Upper lobe of right lung (tissue), 1 donor: Measurements from ENCODE around the gene ACOT7. TPM values are rescaled to one million over a fixed set of nuclear protein-coding genes. Genes with fewer than 3 reads are reported as not detected.

ENCODE experiments used
- ATAC-seq: fragments of 200-7000 bp; cut with Tn5 transposase; one replicate; pipeline ENCODE4 v1.9.1; 2020; ENCODE audit warnings: mild to moderate bottlenecking, moderate library complexity
- DNase-seq: peaks from one replicate; pipeline ENCODE4 v3.0.0-alpha.2; 2020
- H3K27ac ChIP-seq: fragments of 200-600 bp; one replicate; pipeline ENCODE4 v1.8.0; 2022
- H3K27me3 ChIP-seq: fragments of 200-600 bp; one replicate; pipeline ENCODE4 v1.8.0; 2022; ENCODE audit warnings: mild to moderate bottlenecking
- H3K36me3 ChIP-seq: fragments of 200-600 bp; one replicate; pipeline ENCODE4 v1.8.0; 2022
- H3K4me1 ChIP-seq: fragments of 200-600 bp; one replicate; pipeline ENCODE4 v1.8.0; 2022
- H3K4me3 ChIP-seq: fragments of 200-600 bp; one replicate; pipeline ENCODE4 v1.8.0; 2022; ENCODE audit warnings: mild to moderate bottlenecking
- H3K9me3 ChIP-seq: fragments of 200-600 bp; one replicate; pipeline ENCODE4 v1.8.0; 2022
- CTCF ChIP-seq: fragments of 200-600 bp; IDR thresholded peaks from one replicate; pipeline ENCODE4 v1.8.0; 2022; ENCODE audit warnings: antibody characterized with exemption
- intact Hi-C: fragments of 100-400 bp; cut with DNase I; formaldehyde crosslinking; loops from one replicate; pipeline ENCODE4 v1.11.0; 2022
- total RNA-seq: library from RNA; stranded (reverse); fragmentation: NEBNext Ultra II Directional; extraction: Animal tissue kit (Norgen Biotek cat#: 25700); gene quantifications from one replicate; pipeline ENCODE4 v1.2.1, GENCODE V29; 2021
- donor health status: DM: no; HTN: yes; CAD: no; lungs with severe emphysema.

Gene ACOT7
- total RNA-seq, 1 donor from 2014 or later = 22.8 TPM

DNA sequence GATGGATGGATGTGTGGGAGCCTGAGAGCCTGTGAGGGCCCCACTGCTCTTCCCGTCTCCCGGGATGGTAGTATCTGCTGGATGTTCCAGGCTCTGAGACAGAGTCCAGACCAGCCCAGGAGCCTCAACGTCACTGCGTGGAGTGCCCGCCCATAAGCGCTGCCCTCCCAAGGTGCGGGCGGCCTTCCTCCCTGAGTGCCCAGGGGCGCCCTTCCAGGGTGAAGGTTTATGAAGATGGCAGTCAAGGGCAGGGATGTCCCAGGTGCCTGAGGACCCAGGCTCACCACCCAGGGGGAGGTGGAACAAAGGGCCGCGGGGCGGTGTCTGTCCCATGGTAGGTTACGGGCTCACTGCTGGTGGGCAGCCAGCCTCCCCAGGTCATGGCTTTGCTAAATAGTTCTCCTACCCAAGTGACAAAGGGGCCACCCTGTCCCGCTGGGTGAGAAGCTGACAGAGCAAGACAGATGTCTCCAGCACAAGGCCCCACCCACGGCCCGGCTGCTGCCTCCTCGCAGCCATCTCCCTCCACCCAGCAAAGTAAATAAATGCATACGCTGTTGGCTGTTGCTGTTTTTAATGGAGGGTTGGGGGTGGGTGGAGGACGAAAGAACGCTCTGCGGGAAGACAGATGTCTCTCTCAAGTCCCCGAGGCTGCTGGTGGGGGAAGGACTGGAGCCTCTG, 123.7 kb downstream of the ACOT7 start:
- Histone ChIP-seq H3K36me3 (no peaks in the 10 kb centered on the region), H3K4me1 (no peaks in the 10 kb centered on the region), H3K9me3 (no peaks in the 10 kb centered on the region), H3K4me3 (no peak overlapping the region), H3K27me3 (no peaks in the 10 kb centered on the region), H3K27ac (no peak overlapping the region)
- no peak for ATAC-seq
- intact Hi-C loops = no loop called here
- DNase-seq = no peak
- no peak for TF ChIP-seq CTCF

GRCh38 chr1:6269296-6269695, 124.3 kb downstream of the ACOT7 start:
- no peak overlapping the region for H3K27ac ChIP-seq
- no peaks in the 10 kb centered on the region for H3K4me1 ChIP-seq
- no peak for DNase-seq
- no peak for TF ChIP-seq CTCF
- no peaks in the 10 kb centered on the region for H3K36me3 ChIP-seq
- ATAC-seq = no peak
- intact Hi-C loops = no loop called here
- no peak overlapping the region for H3K4me3 ChIP-seq
- H3K9me3 ChIP-seq = no peaks in the 10 kb centered on the region
- H3K27me3 ChIP-seq = no peaks in the 10 kb centered on the region

DNA sequence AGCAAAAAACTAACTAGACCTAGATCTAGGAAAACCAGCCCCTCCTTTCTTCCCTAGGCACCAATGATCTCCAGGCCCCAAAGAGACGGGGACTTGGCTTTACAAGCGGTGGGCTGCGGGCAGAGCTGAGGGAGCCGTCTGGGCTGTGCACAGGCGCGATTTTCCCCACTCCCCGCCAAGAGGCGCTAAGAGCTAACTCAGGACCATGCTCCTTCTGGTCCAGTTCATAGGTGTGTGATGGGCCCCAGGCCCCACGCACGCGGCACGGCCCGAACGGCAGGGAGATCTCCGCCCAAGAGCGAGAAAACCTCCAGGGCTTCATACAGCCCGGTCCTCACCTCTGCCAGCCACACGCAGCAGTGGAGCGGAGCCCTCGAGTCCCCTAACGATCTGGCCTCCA, 125.2 kb downstream of the ACOT7 start:
- no peaks in the 10 kb centered on the region for H3K9me3 ChIP-seq
- no peak overlapping the region for H3K4me3 ChIP-seq
- H3K27me3 ChIP-seq = no peaks in the 10 kb centered on the region
- no peaks in the 10 kb centered on the region for H3K4me1 ChIP-seq
- no peak for TF ChIP-seq CTCF
- H3K27ac ChIP-seq = no peak overlapping the region
- DNase-seq (no peak), ATAC-seq (no peak)
- no peaks in the 10 kb centered on the region for H3K36me3 ChIP-seq
- intact Hi-C loops = no loop called here

GRCh38 chr1:6267686-6268322, 125.8 kb downstream of the ACOT7 start:
- Histone ChIP-seq H3K36me3 (no peaks in the 10 kb centered on the region), H3K4me3 (no peak overlapping the region), H3K27me3 (no peaks in the 10 kb centered on the region), H3K27ac (no peak overlapping the region), H3K4me1 (peaks cover under 1% of the 10 kb centered on the region), H3K9me3 (no peaks in the 10 kb centered on the region)
- ATAC-seq = no peak
- DNase-seq = no peak
- intact Hi-C loops = no loop called here
- TF ChIP-seq CTCF = no peak

DNA sequence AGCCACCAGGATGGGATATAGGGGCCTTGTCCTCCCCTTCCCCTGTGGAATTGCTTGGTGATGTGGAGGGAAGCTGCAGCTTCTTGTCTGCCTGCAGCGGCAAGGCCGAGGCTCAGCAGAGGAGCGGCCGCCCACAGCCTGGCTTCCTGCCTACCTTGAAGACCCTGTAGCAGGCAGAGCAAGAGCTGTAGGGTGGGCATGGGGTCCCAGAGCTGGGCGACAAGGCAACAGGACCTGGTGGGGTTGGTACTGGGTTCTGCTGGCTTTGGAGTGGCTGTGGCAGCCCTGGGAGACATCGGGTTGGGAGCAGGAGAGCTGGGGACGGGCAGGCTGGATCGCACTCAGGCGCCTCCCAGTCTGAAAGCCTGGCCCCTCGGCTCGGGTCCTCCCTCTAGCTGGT, 126.9 kb downstream of the ACOT7 start:
- no peaks in the 10 kb centered on the region for H3K9me3 ChIP-seq
- H3K27me3 ChIP-seq = peaks cover 4% of the 10 kb centered on the region
- H3K36me3 ChIP-seq = no peaks in the 10 kb centered on the region
- peaks cover 3% of the 10 kb centered on the region for H3K4me1 ChIP-seq
- ATAC-seq = no peak
- DNase-seq = no peak
- H3K4me3 ChIP-seq = no peak overlapping the region
- intact Hi-C loops = no loop called here
- TF ChIP-seq CTCF = no peak
- H3K27ac ChIP-seq = no peak overlapping the region
